IMR-90 (cell line): Measurements from ENCODE around the gene SNRNP70. TPM values are rescaled to one million over a fixed set of nuclear protein-coding genes. Genes with fewer than 3 reads are reported as not detected.

Experiments
- ATAC-seq: fragments of 200-7000 bp; cut with Tn5 transposase; 2 replicates; pipeline ENCODE4 v1.9.1; 2020; ENCODE audit warnings: low read depth, mild to moderate bottlenecking, moderate library complexity
- BruUV-seq: library from RNA; stranded (reverse); fragments of 400-500 nt; replicated peaks from 2 replicates; lab custom pipeline; 2021; lab: Mats Ljungman, UMichigan
- CTCF ChIA-PET: fragments of 300-600 bp; formaldehyde crosslinking; extraction: SDS; loops from one replicate; lab custom pipeline; 2021; ENCODE audit warnings: antibody characterized with exemption; lab: Yijun Ruan, JAX
- POLR2A ChIA-PET: fragments of 300-600 bp; sonication (Branson Sonifier 250); formaldehyde crosslinking; loops from one replicate; lab custom pipeline; 2022; ENCODE audit warnings: antibody characterized with exemption; ENCODE audit not compliant: unreplicated experiment; lab: Charles Lee
- DNase-seq: peaks from one replicate; pipeline ENCODE4 v3.0.0; 2013
- H2AFZ ChIP-seq: replicated peaks from 2 replicates; pipeline ENCODE3; 2013; ENCODE audit warnings: low read length, mild to moderate bottlenecking; ENCODE audit not compliant: poor library complexity
- H2AK5ac ChIP-seq: 2 replicates; pipeline ENCODE4 v1.6.1; 2013; ENCODE audit warnings: low read depth, low read length, inconsistent platforms
- H2AK9ac ChIP-seq: replicated peaks from 2 replicates; pipeline ENCODE3; 2013; ENCODE audit warnings: mild to moderate bottlenecking, low read depth, low read length, moderate library complexity; ENCODE audit not compliant: poor library complexity
- H2BK120ac ChIP-seq: 2 replicates; pipeline ENCODE4 v1.6.1; 2013; ENCODE audit warnings: low read depth, low read length, inconsistent platforms
- H2BK15ac ChIP-seq: 3 replicates; pipeline ENCODE4 v1.6.1; 2013; ENCODE audit warnings: low read depth, low read length, inconsistent platforms
- H2BK20ac ChIP-seq: 2 replicates; pipeline ENCODE4 v1.6.1; 2013; ENCODE audit warnings: low read depth, mild to moderate bottlenecking, inconsistent platforms, low read length, moderate library complexity
- H2BK5ac ChIP-seq: 2 replicates; pipeline ENCODE4 v1.6.1; 2013; ENCODE audit warnings: mild to moderate bottlenecking, low read depth, low read length, inconsistent platforms; ENCODE audit not compliant: poor library complexity, severe bottlenecking
- H3K14ac ChIP-seq: replicated peaks from 2 replicates; pipeline ENCODE4 v1.6.1; 2013; ENCODE audit warnings: low read depth, low read length, inconsistent platforms
- H3K18ac ChIP-seq: 2 replicates; pipeline ENCODE4 v1.6.1; 2013; ENCODE audit warnings: low read depth, low read length, control low read depth
- H3K23ac ChIP-seq: 2 replicates; pipeline ENCODE4 v1.6.1; 2013; ENCODE audit warnings: low read depth, low read length, inconsistent platforms
- H3K27ac ChIP-seq: 2 replicates; pipeline ENCODE4 v1.5.1; 2013; ENCODE audit warnings: mild to moderate bottlenecking, control low read depth, low read length; ENCODE audit not compliant: insufficient read depth
- H3K27me3 ChIP-seq: 2 replicates; pipeline ENCODE4 v1.6.1; 2013; ENCODE audit warnings: low read length; ENCODE audit not compliant: control insufficient read depth, insufficient read depth
- H3K36me3 ChIP-seq: 2 replicates; pipeline ENCODE4 v1.6.1; 2013; ENCODE audit warnings: low read length, mixed read lengths; ENCODE audit not compliant: control insufficient read depth, insufficient read depth
- H3K4ac ChIP-seq: 2 replicates; pipeline ENCODE4 v1.6.1; 2013; ENCODE audit warnings: low read depth, low read length, inconsistent platforms
- H3K4me1 ChIP-seq: 2 replicates; pipeline ENCODE4 v1.6.1; 2013; ENCODE audit warnings: low read length, mixed read lengths; ENCODE audit not compliant: control insufficient read depth, insufficient read depth
- H3K4me2 ChIP-seq: 2 replicates; pipeline ENCODE4 v1.6.1; 2013; ENCODE audit warnings: low read depth, mild to moderate bottlenecking, control low read depth, low read length, moderate library complexity
- H3K4me3 ChIP-seq: 2 replicates; pipeline ENCODE4 v1.5.1; 2013; ENCODE audit warnings: low read depth, mild to moderate bottlenecking, control low read depth, low read length, moderate library complexity; ENCODE audit not compliant: insufficient read depth
- H3K56ac ChIP-seq: 2 replicates; pipeline ENCODE4 v1.6.1; 2013; ENCODE audit warnings: low read length, inconsistent platforms; ENCODE audit not compliant: insufficient read depth; ENCODE audit errors: extremely low read depth
- H3K79me1 ChIP-seq, 2 experiments: 2 replicates each; pipeline ENCODE4 v1.6.1; 2013; ENCODE audit warnings: low read length in 2 of 2, inconsistent platforms in 1 of 2, low read depth in 1 of 2
- H3K9ac ChIP-seq: 2 replicates; pipeline ENCODE4 v1.6.1; 2013; ENCODE audit warnings: low read depth, low read length, control low read depth
- H3K9me1 ChIP-seq: 2 replicates; pipeline ENCODE4 v1.6.1; 2013; ENCODE audit warnings: low read length, inconsistent platforms; ENCODE audit not compliant: insufficient read depth
- H3K9me3 ChIP-seq: 2 replicates; pipeline ENCODE4 v1.6.1; 2013; ENCODE audit warnings: low read length; ENCODE audit not compliant: control insufficient read depth, insufficient read depth
- H4K20me1 ChIP-seq: 2 replicates; pipeline ENCODE4 v1.6.1; 2013; ENCODE audit warnings: low read length, inconsistent platforms; ENCODE audit not compliant: insufficient read depth
- H4K5ac ChIP-seq: 2 replicates; pipeline ENCODE4 v1.6.1; 2013; ENCODE audit warnings: mild to moderate bottlenecking, low read depth, low read length, control low read depth
- H4K8ac ChIP-seq, 2 experiments: 2 replicates each; pipeline ENCODE4 v1.6.1; 2013; ENCODE audit warnings: low read depth in 2 of 2, low read length in 2 of 2, control low read depth in 1 of 2, inconsistent platforms in 1 of 2
- H4K91ac ChIP-seq: 2 replicates; pipeline ENCODE4 v1.6.1; 2013; ENCODE audit warnings: low read depth, low read length, inconsistent platforms; ENCODE audit not compliant: insufficient read depth
- CHD1 ChIP-seq: IDR thresholded peaks from 2 replicates; pipeline ENCODE4 v1.6.1; 2012; ENCODE audit warnings: low read depth, low read length, improper control_type of control experiment
- ELK1 ChIP-seq: fragments of 150-350 bp; IDR thresholded peaks from 2 replicates; pipeline ENCODE4 v1.6.1; 2016; ENCODE audit warnings: low read depth, mild to moderate bottlenecking, low read length, moderate library complexity, borderline replicate concordance
- MAZ ChIP-seq: IDR thresholded peaks from 2 replicates; pipeline ENCODE4 v1.6.1; 2012; ENCODE audit warnings: low read depth, mild to moderate bottlenecking, low read length, improper control_type of control experiment, moderate library complexity, borderline replicate concordance
- NFE2L2 ChIP-seq: fragments of 150-350 bp; IDR thresholded peaks from 2 replicates; pipeline ENCODE4 v1.6.1; 2016; ENCODE audit warnings: low read depth, mild to moderate bottlenecking, low read length
- RFX5 ChIP-seq: IDR thresholded peaks from 2 replicates; pipeline ENCODE4 v1.8.0; 2012; ENCODE audit warnings: low read depth, mild to moderate bottlenecking, low read length, moderate library complexity
- WGBS, 2 experiments: methylation state at CpG; one replicate each; pipeline versions ENCODE4 v1.1.5 to v1.1.7; 2013; ENCODE audit warnings: missing lambda C conversion rate in 2 of 2; ENCODE audit not compliant: insufficient read length in 1 of 2; ENCODE audit errors: extremely low coverage in 2 of 2; 5-methylcytosine and 5-hydroxymethylcytosine counted together
- dilution Hi-C: fragments of 300-500 bp; cut with HindIII; formaldehyde crosslinking; loops from one replicate; pipeline ENCODE4 v1.14.3; 2018; ENCODE audit warnings: low sequenced_read_pairs; ENCODE audit not compliant: unreplicated experiment
- in situ Hi-C: fragments of 300-500 bp; cut with MboI; formaldehyde crosslinking; loops from 3 replicates; pipeline ENCODE4 v1.14.3; 2019; ENCODE audit warnings: low sequenced_read_pairs, inconsistent platforms, mixed read lengths
- intact Hi-C: fragments of 100-400 bp; cut with micrococcal nuclease; formaldehyde crosslinking; loops from 2 replicates; pipeline ENCODE4 v1.10.0; 2022
- polyA plus RNA-seq, 3 experiments: library from polyadenylated mRNA; depleted of rRNA; stranded (reverse); fragments of >200 nt; gene quantifications; 2 replicates each; pipeline ENCODE4 v1.2.3, GENCODE V29; 2012; ENCODE audit warnings: low replicate concordance in 1 of 3
- total RNA-seq: library from RNA; depleted of rRNA; stranded (reverse); fragments of >200 nt; gene quantifications from 2 replicates; pipeline ENCODE4 v1.2.3, GENCODE V29; 2012

The SNRNP70 gene
- total and polyA plus RNA-seq, 2 of the 4 experiments (the other 2 are of a cell fraction) = 72.8 to 200 TPM

GRCh38 chr19:49097453-49098288, 12.4 kb downstream of the SNRNP70 start (continued):
- TF ChIP-seq ELK1 (no peak), NFE2L2 (no peak)

- Histone ChIP-seq H2AFZ (no peak overlapping the region), H3K4ac (no peak overlapping the region), H4K5ac (no peak overlapping the region), H3K14ac (no peak overlapping the region), H4K8ac (no peak overlapping the region), H3K18ac (no peak overlapping the region), H3K27me3 (no peaks in the 10 kb centered on the region), H2BK120ac (no peak overlapping the region), H2BK20ac (no peak overlapping the region), H3K79me1 (peaks cover 41 to 55% of the 10 kb centered on the region in 2 experiments), H3K9ac (no peak overlapping the region), H3K4me3 (no peak overlapping the region), H3K56ac (no peak overlapping the region), H3K27ac (no peak overlapping the region), H2BK15ac (no peak overlapping the region), H2AK9ac (no peak overlapping the region), H2BK5ac (no peak overlapping the region), H2AK5ac (no peak overlapping the region), H3K9me1 (no peaks in the 10 kb centered on the region), H4K20me1 (peaks cover 67% of the 10 kb centered on the region), H3K4me2 (no peak overlapping the region), H3K23ac (no peak overlapping the region), H3K36me3 (peaks cover 70% of the 10 kb centered on the region), H3K4me1 (no peaks in the 10 kb centered on the region), H3K9me3 (no peaks in the 10 kb centered on the region), H4K91ac (no peak overlapping the region)
- 80% methylated on average over 1 of the region's 4 CpGs; no CpG with 5 or more reads in 1 of the 2 experiments for WGBS, 2 experiments
- ChIA-PET POLR2A (no interaction called here), CTCF (interaction anchor here (1.0 to 2.3 kb wide), 4 partner anchors 12 to 118 kb away, joined by 3 to 13 read pairs (median 4); partner anchors contain the start of gene LIN7B)
- dilution Hi-C loops (no loop called here), in situ Hi-C loops (loop anchor here (5.0 kb wide), 1 partner anchor 104 kb away; no protein-coding TSS in a partner anchor), intact Hi-C loops (loop anchor here (1.0 kb wide), 1 partner anchor 48 kb away; no protein-coding TSS in a partner anchor)
- no peak for DNase-seq
- TF ChIP-seq RFX5 (no peak), MAZ (no peak), CHD1 (no peak)
- no TSS peak for BruUV-seq
- ATAC-seq = no peak
Measured at GRCh38 chr19:49098795-49099194, 13.5 kb downstream of the SNRNP70 start.
